GM18873 (cell line): ENCODE data around the gene SPATA31C2.
"Not testable (repeated sequence)": the region's sequence is repeated elsewhere in the genome, so short reads cannot be mapped to it uniquely, and the experiment has no call there.

ENCODE experiments used
- ATAC-seq: cut with Tn5 transposase; IDR thresholded peaks from one replicate; pipeline ENCODE4 v1.9.1; 2021; ENCODE audit warnings: mild to moderate bottlenecking, moderate library complexity, moderate number of reproducible peaks; ENCODE audit not compliant: unreplicated experiment, low FRiP score

SPATA31C2 gene

GRCh38 chr9:88127700-88128300 is 10.5 kb downstream of the SPATA31C2 start:
- ATAC-seq, result not testable (repeated sequence)

GRCh38 chr9:88123413-88123812 is 14.9 kb downstream of the SPATA31C2 start:
- not testable (repeated sequence) for ATAC-seq

- ATAC-seq, result not testable (repeated sequence)
Measured at GRCh38 chr9:88118121-88118520, 20.2 kb downstream of the SPATA31C2 start.

GRCh38 chr9:88114968-88115612 is 23.2 kb downstream of the SPATA31C2 start:
- ATAC-seq, result not testable (repeated sequence)

GRCh38 chr9:88114283-88114967 is 23.9 kb downstream of the SPATA31C2 start:
- ATAC-seq, result not testable (repeated sequence)

- ATAC-seq, result not testable (repeated sequence)
Measured at GRCh38 chr9:88113156-88114130, 24.8 kb downstream of the SPATA31C2 start.

GRCh38 chr9:88110026-88110425 is 28.2 kb downstream of the SPATA31C2 start:
- no peak for ATAC-seq

- ATAC-seq, result no peak
Measured at GRCh38 chr9:88108779-88109178, 29.5 kb downstream of the SPATA31C2 start.

- ATAC-seq, result no peak
Measured at GRCh38 chr9:88106492-88106891, 31.8 kb downstream of the SPATA31C2 start.

GRCh38 chr9:88092797-88093331 is 45.4 kb downstream of the SPATA31C2 start:
- ATAC-seq, result no peak

GRCh38 chr9:88090151-88090581 is 48.1 kb downstream of the SPATA31C2 start:
- ATAC-seq, result no peak

GRCh38 chr9:88087906-88088305 is 50.4 kb downstream of the SPATA31C2 start:
- no peak for ATAC-seq

GRCh38 chr9:88085476-88085875 is 52.8 kb downstream of the SPATA31C2 start:
- no peak for ATAC-seq

GRCh38 chr9:88084357-88085183 is 53.7 kb downstream of the SPATA31C2 start:
- no peak for ATAC-seq
